Thyroid gland (tissue), 4 donors: Measurements from ENCODE around the gene PCNX1.

ENCODE experiments used
- CTCF ChIP-seq, 6 experiments: fragments of 200-600 bp in 3 of 6; fragments of 450-650 bp in 3 of 6; sonication (generic) in 3 of 6; IDR thresholded peaks; one replicate each; pipeline ENCODE4 v1.5.1; 2016 to 2019; ENCODE audit warnings: antibody characterized with exemption in 6 of 6, mild to moderate bottlenecking in 2 of 6, inconsistent platforms in 1 of 6, moderate library complexity in 1 of 6
- POLR2A ChIP-seq, 2 donors: fragments of 450-650 bp; IDR thresholded peaks; one replicate each; pipeline ENCODE4 v1.6.1; 2017; ENCODE audit warnings: antibody characterized with exemption in 2 of 2, mild to moderate bottlenecking in 2 of 2, moderate library complexity in 1 of 2

GRCh38 chr14:71137536-71138447 is 230.5 kb downstream of the PCNX1 start:
- TF ChIP-seq CTCF (IDR thresholded peaks at IDR 0.05) (no peak), POLR2A (IDR thresholded peaks at IDR 0.05) (no peak)
